Colonic mucosa (tissue), 4 donors: ENCODE data around the gene PIEZO1. TPM values are rescaled to one million over a fixed set of nuclear protein-coding genes. Genes with fewer than 3 reads are reported as not detected.
A peak's percentile ranks its signal among the peaks of the same experiment; 100 is the strongest.

ENCODE experiments used
- DNase-seq: peaks from one replicate; pipeline ENCODE4 v3.0.0-alpha.2; 2020
- H3K27ac ChIP-seq: fragments of 200-600 bp; one replicate; pipeline ENCODE4 v1.8.0; 2021
- H3K27me3 ChIP-seq: fragments of 200-600 bp; one replicate; pipeline ENCODE4 v1.8.0; 2021
- H3K36me3 ChIP-seq: fragments of 200-600 bp; one replicate; pipeline ENCODE4 v1.8.0; 2021
- H3K4me1 ChIP-seq: fragments of 200-600 bp; one replicate; pipeline ENCODE4 v1.8.0; 2021; ENCODE audit warnings: mild to moderate bottlenecking
- H3K4me3 ChIP-seq: fragments of 200-600 bp; one replicate; pipeline ENCODE4 v1.8.0; 2021
- H3K9ac ChIP-seq, 2 donors: one replicate each; pipeline ENCODE4 v1.7.0; 2013; ENCODE audit warnings: control low read depth in 2 of 2, low read depth in 2 of 2, low read length in 2 of 2
- H3K9me3 ChIP-seq: fragments of 200-600 bp; one replicate; pipeline ENCODE4 v1.8.0; 2021
- intact Hi-C: fragments of 100-400 bp; cut with DNase I; formaldehyde crosslinking; loops from one replicate; pipeline ENCODE4 v1.14.1; 2022
- total RNA-seq, 2 donors: library from RNA; stranded (reverse); fragmentation: NEBNext Ultra II Directional in 1 of 2; extraction: Animal tissue kit (Norgen Biotek cat#: 25700) in 1 of 2; gene quantifications; one replicate each; pipeline ENCODE4 v1.2.1, GENCODE V29; 2021
- TF ChIP-seq, protein P1 (sequence below): fragments of 200-600 bp; IDR thresholded peaks from one replicate; pipeline ENCODE4 v1.8.0; 2022; ENCODE audit warnings: antibody characterized with exemption, mild to moderate bottlenecking
- donor health status: healthy.
- donor health status: DM: no; HTN: no; CAD: no.
- donor health status: DM: no; HTN: no; CAD: no.

PIEZO1 gene
- total RNA-seq, 2 donors from 2014 or later = 104 to 118 TPM

GRCh38 chr16:88815227-88815626 lies 30.2 kb upstream of the PIEZO1 start:
- Histone ChIP-seq H3K36me3 (no peaks in the 10 kb centered on the region), H3K9me3 (no peaks in the 10 kb centered on the region), H3K4me1 (peaks cover 7% of the 10 kb centered on the region), H3K9ac (no peak overlapping the region), H3K27me3 (no peaks in the 10 kb centered on the region), H3K4me3 (no peak overlapping the region), H3K27ac (no peak overlapping the region)
- DNase-seq = no peak
- intact Hi-C loops = loop anchor here (2.0 kb wide), 1 partner anchor 354 kb away; no protein-coding TSS in a partner anchor
- TF ChIP-seq, protein P1, sequence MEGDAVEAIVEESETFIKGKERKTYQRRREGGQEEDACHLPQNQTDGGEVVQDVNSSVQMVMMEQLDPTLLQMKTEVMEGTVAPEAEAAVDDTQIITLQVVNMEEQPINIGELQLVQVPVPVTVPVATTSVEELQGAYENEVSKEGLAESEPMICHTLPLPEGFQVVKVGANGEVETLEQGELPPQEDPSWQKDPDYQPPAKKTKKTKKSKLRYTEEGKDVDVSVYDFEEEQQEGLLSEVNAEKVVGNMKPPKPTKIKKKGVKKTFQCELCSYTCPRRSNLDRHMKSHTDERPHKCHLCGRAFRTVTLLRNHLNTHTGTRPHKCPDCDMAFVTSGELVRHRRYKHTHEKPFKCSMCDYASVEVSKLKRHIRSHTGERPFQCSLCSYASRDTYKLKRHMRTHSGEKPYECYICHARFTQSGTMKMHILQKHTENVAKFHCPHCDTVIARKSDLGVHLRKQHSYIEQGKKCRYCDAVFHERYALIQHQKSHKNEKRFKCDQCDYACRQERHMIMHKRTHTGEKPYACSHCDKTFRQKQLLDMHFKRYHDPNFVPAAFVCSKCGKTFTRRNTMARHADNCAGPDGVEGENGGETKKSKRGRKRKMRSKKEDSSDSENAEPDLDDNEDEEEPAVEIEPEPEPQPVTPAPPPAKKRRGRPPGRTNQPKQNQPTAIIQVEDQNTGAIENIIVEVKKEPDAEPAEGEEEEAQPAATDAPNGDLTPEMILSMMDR = no peak

- TF ChIP-seq, protein P1 = no peak
- H3K27me3 ChIP-seq = no peaks in the 10 kb centered on the region
- H3K27ac ChIP-seq = no peak overlapping the region
- H3K9ac ChIP-seq = no peak overlapping the region
- intact Hi-C loops = loop anchor here (2.0 to 5.0 kb wide), 2 partner anchors 43 to 355 kb away; partner anchors contain the start of genes GALNS and TRAPPC2L
- no peak overlapping the region for H3K4me3 ChIP-seq
- no peak for DNase-seq
- no peaks in the 10 kb centered on the region for H3K36me3 ChIP-seq
- no peaks in the 10 kb centered on the region for H3K9me3 ChIP-seq
- peaks cover 11% of the 10 kb centered on the region for H3K4me1 ChIP-seq
These were observed 29.1 kb upstream of the PIEZO1 start for GRCh38 chr16:88814144-88814502.

DNA sequence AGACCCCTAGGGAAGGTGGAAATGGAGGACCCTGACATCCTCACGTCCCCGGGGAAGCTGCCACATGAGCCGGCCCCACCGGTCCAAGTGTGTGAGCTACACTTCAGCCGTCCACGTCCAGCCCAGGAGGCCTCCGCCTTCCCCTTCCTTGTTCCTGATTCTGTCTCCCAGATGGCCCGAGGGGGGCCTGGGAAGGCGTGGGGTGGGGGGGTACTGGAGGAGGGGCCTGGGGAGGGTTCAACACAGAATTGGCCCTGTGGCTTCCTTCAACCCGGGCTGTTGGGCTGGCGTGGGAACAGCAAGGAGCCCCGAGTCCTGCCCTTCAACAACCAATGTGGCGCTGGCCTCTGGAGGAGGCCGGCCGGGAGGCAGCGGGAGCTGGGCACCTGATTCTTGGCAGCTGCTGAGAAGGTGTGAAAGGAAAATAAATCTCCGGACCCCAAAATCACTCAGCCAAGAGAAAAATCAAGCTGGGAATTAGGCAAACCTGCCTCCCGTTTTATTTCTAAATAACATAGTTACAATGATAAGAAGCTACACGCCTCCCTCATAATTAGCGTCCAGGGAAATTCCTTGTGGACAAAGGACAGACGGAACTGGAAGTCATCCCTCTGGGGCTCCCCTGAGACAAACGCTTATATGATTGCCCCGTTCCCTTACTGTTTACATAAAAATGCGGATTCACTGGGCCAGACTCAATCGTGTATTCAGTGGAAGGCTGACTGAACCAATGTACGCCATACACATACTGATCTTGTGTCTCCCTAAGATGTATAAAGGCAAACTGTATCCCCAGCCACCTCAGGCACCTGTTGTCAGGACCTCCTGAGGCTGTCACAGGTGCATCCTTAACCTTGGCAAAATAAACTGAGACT lies 28.5 kb upstream of the PIEZO1 start:
- peaks cover 11% of the 10 kb centered on the region for H3K4me1 ChIP-seq
- H3K9me3 ChIP-seq = no peaks in the 10 kb centered on the region
- H3K27ac ChIP-seq = no peak overlapping the region
- no peak overlapping the region for H3K9ac ChIP-seq
- TF ChIP-seq, protein P1 = no peak
- DNase-seq = no peak
- no peak overlapping the region for H3K4me3 ChIP-seq
- no peaks in the 10 kb centered on the region for H3K27me3 ChIP-seq
- intact Hi-C loops = loop anchor here (2.0 to 5.0 kb wide), 2 partner anchors 44 to 355 kb away; partner anchors contain the start of genes GALNS and TRAPPC2L
- no peaks in the 10 kb centered on the region for H3K36me3 ChIP-seq

DNA sequence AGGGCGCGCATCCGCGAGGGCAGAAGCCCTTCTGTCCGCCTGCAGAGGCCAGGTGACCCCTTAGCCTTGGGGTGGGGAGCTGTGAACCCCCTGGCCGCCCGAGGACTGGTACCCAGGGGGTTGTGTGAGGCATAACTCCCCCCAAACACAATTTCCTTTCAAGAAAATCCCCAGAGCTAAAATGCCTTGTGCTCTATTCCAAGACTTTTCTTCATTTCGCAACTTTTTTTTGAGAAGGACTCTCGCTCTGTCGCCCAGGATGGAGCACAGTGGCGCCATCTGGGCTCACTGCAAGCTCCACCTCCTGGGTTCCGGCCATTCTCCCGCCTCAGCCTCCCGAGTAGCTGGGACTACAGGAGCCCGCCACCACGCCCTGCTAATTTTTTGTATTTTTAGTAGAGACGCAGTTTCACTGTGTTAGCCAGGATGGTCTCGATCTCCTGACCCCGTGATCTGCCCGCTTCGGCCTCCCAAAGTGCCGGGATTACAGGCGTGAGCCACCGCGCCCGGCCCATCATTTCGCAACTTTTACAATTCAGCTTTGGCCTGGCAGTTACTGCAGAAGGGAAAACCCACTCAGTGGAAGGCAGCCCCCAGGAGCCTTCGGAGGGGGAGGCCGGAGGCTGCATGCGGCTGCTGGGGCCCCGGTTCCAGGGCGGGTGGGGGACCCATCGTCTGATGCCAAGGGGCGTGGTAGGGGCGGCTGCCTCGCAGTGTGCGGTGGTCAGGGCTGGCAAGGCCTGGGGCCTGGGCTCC lies 27.7 kb upstream of the PIEZO1 start:
- peak; percentile 55 for DNase-seq
- Histone ChIP-seq H3K27ac (peak overlapping the region; percentile 96), H3K4me3 (peak overlapping the region; percentile 75), H3K4me1 (peaks cover 11% of the 10 kb centered on the region), H3K27me3 (no peaks in the 10 kb centered on the region), H3K36me3 (no peaks in the 10 kb centered on the region), H3K9me3 (no peaks in the 10 kb centered on the region), H3K9ac (peak overlapping the region; percentile 65 to 90)
- TF ChIP-seq, protein P1 = no peak
- intact Hi-C loops = loop anchor here (5.0 kb wide), 1 partner anchor 45 kb away; the partner anchor contains the start of genes GALNS and TRAPPC2L

DNA sequence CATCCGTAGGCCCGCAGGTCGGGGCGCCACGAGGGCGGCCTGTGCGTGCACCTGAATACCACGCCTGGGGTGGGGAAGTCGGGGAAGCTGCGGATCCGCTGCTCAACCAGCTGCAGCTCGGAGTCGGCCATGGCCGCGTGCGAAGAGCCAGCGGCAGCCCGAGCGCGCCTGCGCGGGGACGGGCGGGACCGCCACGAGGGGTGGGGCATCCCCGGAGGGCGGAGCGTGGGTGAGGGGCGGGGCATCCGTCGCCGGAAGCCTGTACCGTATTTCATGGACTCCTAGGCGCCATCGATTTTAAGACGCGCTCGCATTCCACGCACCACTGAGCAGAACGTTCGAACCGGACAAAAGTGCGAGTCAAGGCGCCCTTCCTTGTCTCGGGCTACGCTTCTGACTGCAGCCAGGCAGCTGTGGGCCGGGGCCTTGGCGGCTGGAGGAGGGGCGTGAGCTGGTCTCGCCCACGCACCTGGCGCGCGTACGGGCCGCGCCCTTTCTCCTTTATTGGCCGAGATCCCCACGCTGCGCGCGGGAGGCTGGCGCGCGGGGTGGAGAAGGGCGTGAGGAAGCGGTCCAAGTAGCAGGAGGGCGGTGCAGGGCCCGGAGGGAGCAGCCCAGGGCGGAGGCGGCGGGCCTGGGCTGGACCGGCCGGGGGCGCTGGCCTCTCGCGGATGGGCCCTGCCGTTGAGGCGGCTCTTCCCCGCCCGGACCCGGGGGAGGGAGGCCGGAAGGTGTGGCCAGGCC lies 26.9 kb upstream of the PIEZO1 start, which contains the start of gene APRT:
Gene APRT, minus strand, starts transcription at position 160 of the 744 bp plus-strand sequence. Its CDS starts 29 bp downstream, at position 131.
- TF ChIP-seq, protein P1 = no peak
- intact Hi-C loops = loop anchor here (5.0 kb wide), 1 partner anchor 45 kb away; the partner anchor contains the start of genes GALNS and TRAPPC2L
- peak; percentile 96 for DNase-seq
- H3K4me3 ChIP-seq = peak within 1 kb of the TSS; percentile 75
- H3K27me3 ChIP-seq = no peaks in the 10 kb centered on the region
- H3K36me3 ChIP-seq = no peaks in the 10 kb centered on the region
- H3K4me1 ChIP-seq = peaks cover 11% of the 10 kb centered on the region
- peak within 1 kb of the TSS; percentile 90 to 97 for H3K9ac ChIP-seq
- no peaks in the 10 kb centered on the region for H3K9me3 ChIP-seq
- peak within 1 kb of the TSS; percentile 96 for H3K27ac ChIP-seq
